Measurements from ENCODE around the gene RNF13. TPM values are rescaled to one million over a fixed set of nuclear protein-coding genes. Genes with fewer than 3 reads are reported as not detected.
A peak's percentile ranks its signal among the peaks of the same experiment; 100 is the strongest.
"Not testable (repeated sequence)": the region's sequence is repeated elsewhere in the genome, so short reads cannot be mapped to it uniquely, and the experiment has no call there.

Gene RNF13
- total and polyA plus RNA-seq, 3 donors from 2014 or later: 41.7 to 85.0 (median 81.8) TPM

- 93 to 100% methylated on average over 3 of the region's 3 CpGs for WGBS, 2 donors
- no peak overlapping the region for H3K4me3 ChIP-seq
- intact Hi-C loops (cut with DNase I; ENCODE audit: low total_unique reads): no loop called here
Observed at GRCh38 chr3:149920119-149920518, 107.1 kb downstream of the RNF13 start.

GRCh38 chr3:149933008-149933407 is 120.0 kb downstream of the RNF13 start:
- 96 to 100% methylated on average over 1 of the region's 1 CpG for WGBS, 2 donors
- Histone ChIP-seq H3K36me3 (ENCODE audit: low read depth, missing control alignments) (no peaks in the 10 kb centered on the region), H3K4me1 (no peaks in the 10 kb centered on the region), H3K9me3 (no peaks in the 10 kb centered on the region), H3K4me3 (no peak overlapping the region), H3K27me3 (no peaks in the 10 kb centered on the region), H3K27ac (no peak overlapping the region)
- intact Hi-C loops (cut with DNase I; ENCODE audit: low total_unique reads): no loop called here
- TF ChIP-seq CTCF (IDR thresholded peaks at IDR 0.05): no peak
- TF ChIP-seq POLR2A (IDR thresholded peaks at IDR 0.05): no peak
- DNase-seq: no peak

More at GRCh38 chr3:149920119-149920518, 107.1 kb downstream of the RNF13 start:
- Histone ChIP-seq H3K36me3 (ENCODE audit: low read depth, missing control alignments) (no peaks in the 10 kb centered on the region), H3K9me3 (no peaks in the 10 kb centered on the region), H3K27me3 (no peaks in the 10 kb centered on the region), H3K4me1 (no peaks in the 10 kb centered on the region), H3K27ac (no peak overlapping the region)
- DNase-seq: no peak
- TF ChIP-seq CTCF (IDR thresholded peaks at IDR 0.05): no peak

GRCh38 chr3:149933858-149934257 is 120.8 kb downstream of the RNF13 start:
- TF ChIP-seq CTCF (IDR thresholded peaks at IDR 0.05) (no peak), POLR2A (IDR thresholded peaks at IDR 0.05) (no peak)
- Histone ChIP-seq H3K27me3 (no peaks in the 10 kb centered on the region), H3K36me3 (ENCODE audit: low read depth, missing control alignments) (no peaks in the 10 kb centered on the region), H3K27ac (no peak overlapping the region), H3K4me1 (no peaks in the 10 kb centered on the region), H3K4me3 (no peak overlapping the region), H3K9me3 (no peaks in the 10 kb centered on the region)
- DNase-seq: no peak
- intact Hi-C loops (cut with DNase I; ENCODE audit: low total_unique reads): no loop called here

GRCh38 chr3:149934524-149934923 is 121.5 kb downstream of the RNF13 start:
- intact Hi-C loops (cut with DNase I; ENCODE audit: low total_unique reads): no loop called here
- Histone ChIP-seq H3K9me3 (no peaks in the 10 kb centered on the region), H3K36me3 (ENCODE audit: low read depth, missing control alignments) (no peaks in the 10 kb centered on the region), H3K27ac (no peak overlapping the region), H3K4me3 (no peak overlapping the region), H3K27me3 (no peaks in the 10 kb centered on the region), H3K4me1 (no peaks in the 10 kb centered on the region)
- no peak for DNase-seq
- TF ChIP-seq POLR2A (IDR thresholded peaks at IDR 0.05) (no peak), CTCF (IDR thresholded peaks at IDR 0.05) (no peak)

- DNase-seq: no peak
- H3K9me3 ChIP-seq: no peaks in the 10 kb centered on the region
- intact Hi-C loops (cut with DNase I; ENCODE audit: low total_unique reads): no loop called here
- no peak overlapping the region for H3K4me3 ChIP-seq
- H3K27ac ChIP-seq: no peak overlapping the region
- H3K4me1 ChIP-seq: no peaks in the 10 kb centered on the region
- WGBS, 2 donors: 62 to 64% methylated on average over 7 of the region's 7 CpGs
- TF ChIP-seq CTCF (IDR thresholded peaks at IDR 0.05) (peak in 1 of 3 experiments; percentile 18), POLR2A (IDR thresholded peaks at IDR 0.05) (no peak)
- no peaks in the 10 kb centered on the region for H3K27me3 ChIP-seq
- no peaks in the 10 kb centered on the region for H3K36me3 ChIP-seq (ENCODE audit: low read depth, missing control alignments)
Observed at GRCh38 chr3:149936812-149937230, 123.8 kb downstream of the RNF13 start.

- H3K27ac ChIP-seq; H3K36me3 ChIP-seq (ENCODE audit: low read depth, missing control alignments); H3K27me3 ChIP-seq; H3K9me3 ChIP-seq; H3K4me3 ChIP-seq; H3K4me1 ChIP-seq; DNase-seq; intact Hi-C loops (cut with DNase I; ENCODE audit: low total_unique reads): not testable (repeated sequence)
- WGBS, 2 donors: 89 to 94% methylated on average over 3 of the region's 3 CpGs
Observed at GRCh38 chr3:149938392-149939055, 125.5 kb downstream of the RNF13 start.
